ENCODE data around the gene CETN2.
A peak's percentile ranks its signal among the peaks of the same experiment; 100 is the strongest.
"Not testable (repeated sequence)": the region's sequence is repeated elsewhere in the genome, so short reads cannot be mapped to it uniquely, and the experiment has no call there.

The CETN2 gene

DNA sequence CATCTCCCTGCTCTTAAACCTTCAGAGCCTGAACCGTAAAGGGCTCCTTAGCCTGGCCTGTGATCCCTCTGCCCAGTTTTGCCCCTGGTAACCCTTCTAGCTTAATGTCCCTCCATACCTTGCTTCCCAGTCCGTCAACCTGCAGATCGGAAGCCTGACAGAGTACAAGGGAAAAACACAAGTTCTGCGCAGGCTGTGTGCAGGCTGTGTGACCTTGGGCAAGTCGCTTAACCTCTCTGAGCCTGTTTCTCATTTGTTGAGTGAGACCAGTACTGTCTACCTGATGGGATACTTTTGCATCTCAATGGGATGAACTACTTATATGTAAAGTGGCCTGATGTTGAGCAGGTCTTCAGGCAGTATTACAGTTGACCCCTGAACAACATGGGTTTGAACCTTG, 2.0 kb upstream of the CETN2 start:
- DNase-seq (ENCODE audit: low read depth), result no peak

GRCh38 chrX:152831391-152831790, 834 bp upstream of the CETN2 start:
- DNase-seq (ENCODE audit: low read depth), result no peak

DNA sequence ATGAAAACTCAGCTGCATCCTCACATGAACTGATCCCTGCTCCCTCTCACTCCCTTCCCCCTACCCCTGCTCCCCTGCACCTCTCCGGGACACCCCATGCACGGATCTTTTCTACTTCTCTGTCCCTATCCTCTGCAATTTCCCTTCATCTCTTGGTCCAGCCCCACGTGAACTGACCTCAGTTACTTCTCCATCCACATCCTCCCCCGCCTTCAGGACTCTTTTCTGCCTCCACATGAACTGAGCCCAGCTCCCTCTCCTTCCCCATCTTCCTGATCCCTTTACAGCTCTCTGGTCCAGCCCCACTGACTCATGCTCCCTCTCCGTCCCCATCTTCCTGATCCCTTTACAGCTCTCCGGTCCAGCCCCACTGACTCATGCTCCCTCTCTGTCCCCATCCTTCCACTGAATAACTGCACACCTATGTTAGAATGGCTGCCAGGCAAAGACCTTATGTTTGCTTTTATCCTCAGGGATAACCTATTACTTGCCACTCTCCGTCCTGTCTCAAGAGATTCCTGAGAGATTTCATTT, 5.6 kb downstream of the CETN2 start:
- peak; percentile 39 for DNase-seq (ENCODE audit: low read depth)

DNA sequence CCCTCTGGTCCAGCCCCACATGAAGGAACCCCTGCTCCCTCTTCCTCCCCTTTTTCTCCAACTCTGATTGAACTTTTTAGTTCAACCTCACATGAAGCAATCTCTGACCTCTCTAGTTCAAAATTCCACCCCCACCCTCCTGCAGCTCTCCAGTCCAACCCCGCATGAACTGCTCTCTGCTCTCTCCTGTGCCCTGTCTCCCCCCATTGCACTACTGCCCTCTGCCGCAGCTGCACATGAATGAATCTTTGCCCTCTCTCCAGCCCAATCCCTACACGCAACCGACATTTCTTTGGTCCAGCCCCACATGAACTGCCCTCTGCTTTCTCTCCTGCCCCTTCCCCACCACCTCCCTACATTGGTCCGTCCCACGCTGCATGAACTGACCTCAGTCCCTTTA, 6.9 kb downstream of the CETN2 start:
- DNase-seq (ENCODE audit: low read depth), result no peak

DNA sequence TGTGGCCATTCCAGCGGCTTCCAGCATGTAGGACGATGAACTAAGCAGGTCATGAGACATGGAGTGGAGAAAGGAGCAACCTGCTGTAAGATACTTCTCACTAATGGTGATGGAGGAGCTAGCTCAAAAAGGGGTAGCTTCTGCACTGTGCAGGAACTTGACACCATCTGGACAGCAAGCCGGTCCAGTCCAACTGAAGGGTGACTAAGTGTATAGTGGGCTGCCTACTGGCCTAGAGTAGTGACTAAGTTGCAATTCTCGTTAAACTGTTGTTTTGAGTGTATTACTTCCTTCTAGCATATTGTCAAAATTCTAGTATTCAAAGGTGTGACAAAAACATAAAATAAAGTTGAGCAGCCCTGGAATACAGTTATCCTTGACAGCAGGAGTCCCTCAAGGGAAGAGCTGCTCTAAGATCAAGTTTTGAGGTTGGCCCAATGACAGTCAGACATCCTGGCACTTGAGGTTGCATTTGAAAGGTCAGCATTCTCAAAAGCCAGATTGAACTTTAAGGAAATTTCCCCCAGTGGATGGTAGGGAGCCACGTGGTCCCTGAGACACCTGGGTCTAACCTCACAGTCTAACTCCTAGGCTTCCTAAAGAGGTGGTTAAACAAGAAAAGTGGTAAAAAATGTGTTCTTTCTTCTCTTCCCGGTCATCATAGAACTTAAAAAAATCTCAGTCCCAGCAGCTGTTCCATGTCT, 8.0 kb downstream of the CETN2 start:
- peak; percentile 21 for DNase-seq (ENCODE audit: low read depth)

DNA sequence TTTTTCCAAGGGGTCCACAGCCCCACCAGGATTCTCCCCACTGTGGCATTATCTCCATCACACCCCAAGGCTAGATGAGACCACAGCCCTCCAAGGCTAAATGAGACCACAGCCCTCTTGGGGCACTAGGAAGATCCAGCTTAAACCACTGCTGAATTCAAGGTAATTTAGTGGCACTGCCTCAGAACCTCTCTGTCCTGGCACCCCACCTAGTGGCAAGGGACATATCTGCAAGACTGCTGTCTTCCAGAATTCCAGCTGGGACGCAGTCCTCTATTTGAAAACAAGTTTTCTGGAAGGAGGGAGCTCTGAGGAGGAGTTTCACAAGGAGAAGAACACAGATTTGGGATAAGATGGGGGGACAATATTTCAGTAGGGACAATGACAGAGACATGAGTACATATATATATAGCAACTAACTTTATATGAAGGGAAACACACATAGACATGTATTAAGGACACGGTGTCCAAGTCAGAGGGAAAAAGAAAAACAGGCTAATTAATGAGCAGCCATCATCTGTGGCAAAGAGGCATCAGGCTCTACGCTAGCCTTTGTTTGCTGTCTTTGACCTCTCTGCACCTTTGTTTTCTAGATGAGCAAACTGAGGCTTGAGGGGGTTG, 9.3 kb downstream of the CETN2 start:
- peak; percentile 46 for DNase-seq (ENCODE audit: low read depth)

DNA sequence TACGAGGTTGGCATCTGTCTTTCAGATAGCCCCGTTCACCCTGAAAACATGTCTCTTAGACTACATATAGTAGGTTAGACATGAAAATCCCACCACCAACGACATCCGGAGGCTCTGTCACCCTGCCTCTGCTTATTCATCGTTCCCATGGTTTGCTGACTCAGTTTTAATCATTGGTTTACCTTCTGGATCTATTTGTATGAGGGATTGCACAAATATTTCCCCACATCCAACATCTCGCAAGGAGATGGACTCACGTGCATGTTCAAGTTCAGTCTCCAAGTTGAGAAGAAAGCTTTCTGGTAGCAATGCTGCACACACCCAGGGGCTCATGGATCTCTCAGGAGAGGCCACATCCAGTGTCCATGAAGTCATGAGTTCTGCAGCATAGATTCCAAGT, 10.8 kb downstream of the CETN2 start:
- peak; percentile 35 for DNase-seq (ENCODE audit: low read depth)

DNA sequence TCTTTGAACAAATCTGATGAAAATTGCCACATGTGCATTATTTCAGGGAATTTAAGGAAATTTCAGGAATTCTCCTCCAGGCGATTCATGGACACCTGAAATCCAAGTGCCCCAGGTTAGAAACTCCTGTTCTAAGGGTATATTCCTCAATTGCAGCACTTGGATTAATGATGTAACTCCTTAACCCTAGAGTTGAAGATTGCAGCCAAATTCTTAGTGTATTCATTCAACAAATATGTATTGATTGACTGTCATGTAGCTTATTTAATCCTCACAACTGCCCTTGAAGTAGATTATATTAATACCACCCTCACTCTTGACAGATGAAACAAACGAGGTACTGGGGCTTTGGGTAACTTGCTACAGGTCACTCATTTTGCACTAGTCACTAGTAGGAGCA, 11.3 kb downstream of the CETN2 start:
- no peak for DNase-seq (ENCODE audit: low read depth)

DNA sequence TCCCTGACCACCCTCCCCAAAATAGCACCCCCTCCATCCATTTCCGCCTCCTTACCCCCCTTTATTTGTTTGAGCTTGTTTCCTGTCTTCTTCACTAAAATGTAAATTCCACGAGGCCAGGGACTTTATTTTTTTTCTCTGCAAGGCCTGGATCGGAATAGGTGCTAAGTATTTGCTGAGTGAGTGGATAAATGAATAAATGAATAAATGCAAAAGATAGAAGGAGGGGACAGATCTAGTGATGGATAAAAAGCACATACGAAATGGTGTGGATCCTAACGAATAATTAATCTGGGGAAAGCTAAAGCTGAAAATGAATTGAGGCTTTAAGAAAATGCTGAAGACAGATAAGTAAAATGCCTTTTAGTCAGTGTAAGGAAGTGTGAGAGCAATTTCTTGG, 12.2 kb downstream of the CETN2 start:
- no peak for DNase-seq (ENCODE audit: low read depth)

GRCh38 chrX:152817078-152817764, 13.3 kb downstream of the CETN2 start:
- DNase-seq (ENCODE audit: low read depth), result peak; percentile 53

- no peak for DNase-seq (ENCODE audit: low read depth)
Observed at GRCh38 chrX:152814048-152814447, 16.5 kb downstream of the CETN2 start.

DNA sequence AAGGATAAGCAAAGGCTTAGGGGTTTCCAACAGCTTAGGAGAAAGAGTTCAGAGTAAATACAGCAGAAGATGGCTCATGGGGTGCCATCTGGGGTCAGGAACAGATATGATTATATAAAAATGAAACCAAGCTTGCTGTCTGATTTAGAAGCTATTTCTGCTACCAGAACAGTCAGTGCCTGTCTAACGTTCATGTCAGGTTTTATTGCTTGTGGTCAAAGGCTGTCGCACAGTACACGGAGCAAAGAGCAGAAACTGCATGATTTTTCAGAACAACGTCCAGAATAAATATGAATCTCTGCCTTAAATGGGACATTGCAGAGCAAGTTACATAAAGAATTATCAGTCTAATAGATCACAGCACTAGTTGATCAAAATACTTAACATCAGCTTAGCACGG, 17.4 kb downstream of the CETN2 start:
- peak; percentile 8 for DNase-seq (ENCODE audit: low read depth)

DNA sequence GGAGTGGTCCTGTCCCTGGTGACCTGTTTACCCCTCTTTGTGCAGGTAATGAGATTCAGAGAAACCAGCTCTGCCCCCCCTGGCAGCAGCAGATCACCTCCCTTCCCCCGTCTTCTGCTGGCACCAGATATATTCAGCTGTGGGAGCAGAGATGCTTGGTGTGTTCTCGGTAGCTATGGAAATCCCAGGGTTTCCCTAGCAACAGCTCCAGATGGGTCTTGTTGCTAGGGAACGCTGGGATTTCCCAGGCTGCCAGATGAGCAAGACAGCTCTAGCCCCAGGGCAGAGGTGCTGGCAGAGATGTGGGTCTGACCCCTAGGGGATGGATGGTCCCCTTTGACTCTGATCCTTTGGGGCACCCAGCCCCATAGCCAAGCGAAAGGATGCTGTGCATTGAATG, 20.2 kb downstream of the CETN2 start:
- peak; percentile 20 for DNase-seq (ENCODE audit: low read depth)

DNA sequence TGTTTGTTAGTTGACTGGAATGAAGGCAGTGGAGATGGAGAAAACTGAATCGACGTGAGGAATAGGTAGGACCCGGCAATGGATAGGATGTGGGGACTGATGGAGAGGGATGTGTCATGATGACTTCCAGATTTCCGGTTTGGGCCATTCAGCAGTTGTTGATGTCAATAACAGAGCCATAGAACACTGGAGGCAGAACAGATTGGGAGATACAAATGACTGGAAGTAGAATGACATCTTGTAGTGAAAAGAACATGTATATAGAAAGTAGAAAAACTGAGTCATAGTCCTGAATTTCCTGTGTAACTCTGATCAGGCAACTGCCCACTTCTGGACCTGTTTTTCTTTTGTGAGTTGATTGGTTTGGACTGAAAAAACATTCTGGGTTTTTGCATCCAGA, 24.5 kb downstream of the CETN2 start:
- DNase-seq (ENCODE audit: low read depth), result no peak

- no peak for DNase-seq (ENCODE audit: low read depth)
Observed at GRCh38 chrX:152798945-152799344, 31.6 kb downstream of the CETN2 start.

GRCh38 chrX:152787062-152787461, 43.5 kb downstream of the CETN2 start:
- DNase-seq (ENCODE audit: low read depth), result not testable (repeated sequence)

Measured in EH (cell line).